SJSA1 (cell line): ENCODE results near the gene SORCS3. TPM values are rescaled to one million over a fixed set of nuclear protein-coding genes. Genes with fewer than 3 reads are reported as not detected.

Source experiments
- DNase-seq, 2 experiments: peaks; one replicate each; pipeline ENCODE4 v3.0.0-alpha.2; 2015 to 2020; ENCODE audit warnings: low spot score in 2 of 2, low read depth in 1 of 2
- H3K27ac ChIP-seq: fragments of 250-450 bp; sonication (Bioruptor Pico); 2 replicates; pipeline ENCODE4 v1.5.1; 2020; ENCODE audit warnings: mild to moderate bottlenecking, moderate library complexity
- H3K27me3 ChIP-seq: fragments of 250-450 bp; sonication (Bioruptor Pico); replicated peaks from 2 replicates; pipeline ENCODE4 v1.5.1; 2020; ENCODE audit warnings: mild to moderate bottlenecking, moderate library complexity
- H3K36me3 ChIP-seq: fragments of 250-450 bp; sonication (Bioruptor Pico); 2 replicates; pipeline ENCODE4 v1.5.1; 2020; ENCODE audit warnings: mild to moderate bottlenecking
- H3K4me1 ChIP-seq: fragments of 250-450 bp; sonication (Bioruptor Pico); replicated peaks from 2 replicates; pipeline ENCODE4 v1.6.1; 2021; ENCODE audit warnings: mild to moderate bottlenecking
- H3K4me3 ChIP-seq: fragments of 250-450 bp; sonication (Bioruptor Pico); 2 replicates; pipeline ENCODE4 v1.5.1; 2020; ENCODE audit warnings: mild to moderate bottlenecking
- H3K9me3 ChIP-seq: fragments of 250-450 bp; sonication (Bioruptor Pico); replicated peaks from 2 replicates; pipeline ENCODE4 v1.5.1; 2020; ENCODE audit warnings: mild to moderate bottlenecking
- total RNA-seq: library from RNA; depleted of rRNA; stranded (reverse); fragments of >200 nt; shearing (Covaris generic); gene quantifications from 2 replicates; pipeline ENCODE4 v1.2.3, GENCODE V29; 2014

SORCS3 gene
- total RNA-seq, 1 experiment from 2014 or later = not detected

DNA sequence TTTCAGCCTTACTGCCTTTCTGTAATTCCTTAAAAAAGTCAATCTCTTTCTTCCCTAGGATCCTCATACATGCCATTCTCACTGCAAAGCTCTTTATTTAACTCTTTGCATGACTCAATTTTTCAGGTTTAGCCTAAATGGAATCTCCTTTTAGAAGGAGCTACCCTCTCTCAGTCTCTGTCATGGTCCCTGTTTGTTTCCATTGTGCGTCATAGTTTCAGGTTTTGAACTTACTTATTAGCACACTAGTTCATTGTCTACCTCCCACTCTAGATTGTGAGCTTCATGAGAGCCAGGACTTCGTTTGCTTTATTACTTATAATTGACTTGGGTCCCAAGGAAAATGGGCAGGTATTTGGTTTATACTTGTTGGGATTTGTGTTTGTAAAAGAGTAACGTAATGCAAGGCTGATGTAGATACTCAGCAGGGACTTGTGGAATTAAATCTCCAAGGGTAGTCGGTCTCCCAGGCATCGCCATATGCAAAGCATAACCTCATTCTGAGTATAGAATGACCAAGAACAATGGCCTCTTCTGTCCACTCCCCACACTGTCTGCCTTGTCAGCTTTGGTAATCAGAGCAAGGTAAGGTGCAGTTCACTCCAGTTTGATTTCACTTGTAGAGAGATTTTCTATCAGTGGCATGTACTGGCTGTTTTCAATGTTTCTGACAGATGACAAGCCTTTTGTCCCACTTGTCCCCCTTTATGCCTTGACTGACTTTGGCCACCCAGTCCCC, 252.0 kb downstream of the SORCS3 start:
- Histone ChIP-seq H3K36me3 (no peaks in the 10 kb centered on the region), H3K9me3 (peaks cover 3% of the 10 kb centered on the region; the same call in 1 of the 2 replicates), H3K27ac (no peak overlapping the region), H3K27me3 (no peaks in the 10 kb centered on the region), H3K4me3 (no peak overlapping the region), H3K4me1 (no peaks in the 10 kb centered on the region)
- DNase-seq = no peak

DNA sequence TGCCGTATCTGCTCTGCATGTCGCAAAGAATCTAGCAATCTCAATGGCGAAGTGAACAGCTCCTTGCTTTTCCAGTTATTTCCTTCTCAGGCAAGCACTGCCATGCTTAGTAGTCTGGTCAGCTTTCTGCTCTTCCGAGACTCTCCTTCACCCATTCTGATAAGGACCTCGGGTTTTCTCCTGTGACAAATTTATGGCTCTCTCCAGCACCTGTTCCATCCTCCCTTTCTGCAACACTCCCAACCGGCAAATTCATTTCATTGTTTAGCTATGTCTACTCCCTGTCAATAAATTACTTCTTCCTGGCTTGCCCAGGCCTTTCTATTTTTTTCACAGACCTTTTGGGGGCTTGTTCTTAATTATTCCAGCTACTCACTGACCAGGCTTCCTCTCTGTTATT, 252.6 kb downstream of the SORCS3 start:
- no peaks in the 10 kb centered on the region for H3K36me3 ChIP-seq

DNA sequence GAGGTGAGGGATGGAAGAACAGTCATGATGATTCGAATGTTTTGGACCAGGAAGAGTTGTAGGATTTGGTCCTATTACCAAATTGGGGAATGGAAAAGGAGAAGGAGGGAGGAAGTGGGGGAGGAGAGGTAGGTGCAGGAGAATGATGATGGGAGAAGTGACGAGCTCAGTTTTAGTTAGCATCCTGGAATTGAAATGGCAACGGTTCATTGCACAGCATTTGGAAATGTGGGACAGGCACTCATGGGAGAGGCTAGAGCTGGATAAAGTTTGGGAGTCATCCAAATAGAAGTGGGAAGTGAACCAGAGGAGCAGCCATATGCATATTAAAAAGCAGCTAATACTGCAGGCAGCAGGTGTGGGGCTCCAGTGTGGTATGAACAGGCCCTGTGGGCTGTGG, 253.6 kb downstream of the SORCS3 start:
- no peak overlapping the region for H3K27ac ChIP-seq
- no peak for DNase-seq
- no peaks in the 10 kb centered on the region for H3K36me3 ChIP-seq
- H3K27me3 ChIP-seq = no peaks in the 10 kb centered on the region
- H3K4me3 ChIP-seq = no peak overlapping the region
- H3K4me1 ChIP-seq = no peaks in the 10 kb centered on the region
- peaks cover 3% of the 10 kb centered on the region; the same call in 1 of the 2 replicates for H3K9me3 ChIP-seq

More for the DNA sequence above, 252.6 kb downstream of the SORCS3 start:
- no peaks in the 10 kb centered on the region for H3K4me1 ChIP-seq
- no peaks in the 10 kb centered on the region for H3K27me3 ChIP-seq
- no peak overlapping the region for H3K27ac ChIP-seq
- H3K4me3 ChIP-seq = no peak overlapping the region
- DNase-seq = no peak
- peaks cover 3% of the 10 kb centered on the region; the same call in 1 of the 2 replicates for H3K9me3 ChIP-seq

DNA sequence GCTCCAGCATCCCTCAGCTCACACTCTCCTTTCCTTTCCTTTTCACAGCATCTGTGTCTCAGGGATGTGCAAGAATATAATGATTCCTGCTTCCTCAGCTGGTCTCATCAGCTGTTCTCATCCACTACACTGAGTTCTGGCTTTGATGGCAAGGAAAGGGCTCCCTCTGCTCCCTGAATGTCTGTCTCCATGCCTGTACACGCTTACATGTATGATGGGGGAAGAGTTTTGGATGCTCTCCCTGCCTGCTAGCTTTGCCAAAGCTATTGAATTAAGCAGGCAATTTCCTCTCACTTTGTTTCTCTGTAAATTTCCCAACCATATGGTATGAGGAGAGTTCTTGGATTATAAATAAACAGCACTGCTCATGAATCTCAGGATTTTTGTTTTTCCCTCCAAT, 254.5 kb downstream of the SORCS3 start:
- Histone ChIP-seq H3K27me3 (no peaks in the 10 kb centered on the region), H3K36me3 (no peaks in the 10 kb centered on the region), H3K4me3 (no peak overlapping the region), H3K9me3 (peaks cover 3% of the 10 kb centered on the region; the same call in 1 of the 2 replicates), H3K27ac (no peak overlapping the region), H3K4me1 (no peaks in the 10 kb centered on the region)
- no peak for DNase-seq

DNA sequence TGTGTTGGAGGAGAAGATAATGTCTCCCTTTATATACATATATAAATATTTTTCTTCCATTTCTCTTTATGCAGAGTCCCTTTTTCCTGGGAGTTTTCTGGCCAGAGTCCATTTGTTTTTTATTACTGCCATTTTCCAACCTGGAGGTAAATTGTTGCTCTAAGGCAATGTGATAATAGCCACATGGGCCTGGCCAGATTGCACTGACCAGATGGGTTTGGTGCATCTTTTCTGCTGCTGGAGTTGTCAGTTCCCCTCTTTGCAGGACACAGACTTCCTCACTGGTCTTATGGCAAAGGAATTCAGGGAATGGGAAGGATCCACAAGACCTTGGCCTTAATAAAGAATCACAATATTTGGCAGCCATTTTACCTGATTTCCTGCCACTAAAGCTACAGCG, 254.9 kb downstream of the SORCS3 start:
- no peak for DNase-seq
- H3K36me3 ChIP-seq = no peaks in the 10 kb centered on the region
- H3K4me1 ChIP-seq = no peaks in the 10 kb centered on the region
- no peak overlapping the region for H3K4me3 ChIP-seq
- H3K27ac ChIP-seq = no peak overlapping the region
- H3K9me3 ChIP-seq = peaks cover 3% of the 10 kb centered on the region; the same call in 1 of the 2 replicates
- no peaks in the 10 kb centered on the region for H3K27me3 ChIP-seq

DNA sequence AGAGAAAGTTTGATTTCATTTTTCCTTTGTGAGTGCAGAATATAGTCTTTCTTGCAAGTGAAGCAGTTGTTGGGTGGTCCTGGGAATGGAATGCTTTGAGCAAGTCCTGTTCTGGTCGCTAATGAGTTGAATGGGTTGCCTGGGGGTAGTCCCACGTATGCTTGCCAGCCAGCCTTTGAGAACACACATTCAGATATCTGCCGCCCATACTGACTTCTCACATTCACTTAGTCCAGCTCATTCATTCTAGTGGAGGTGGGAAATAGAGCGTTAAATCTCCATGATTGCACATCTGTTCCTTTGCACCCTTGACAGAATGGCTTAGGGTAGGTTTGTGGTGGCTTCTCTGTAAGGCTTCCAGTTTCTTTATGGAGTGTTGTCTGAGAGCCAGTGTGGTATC, 256.6 kb downstream of the SORCS3 start:
- Histone ChIP-seq H3K36me3 (no peaks in the 10 kb centered on the region), H3K4me3 (no peak overlapping the region), H3K9me3 (no peaks in the 10 kb centered on the region; the same call in none of the 2 replicates), H3K27me3 (no peaks in the 10 kb centered on the region), H3K4me1 (no peaks in the 10 kb centered on the region), H3K27ac (no peak overlapping the region)
- no peak for DNase-seq

DNA sequence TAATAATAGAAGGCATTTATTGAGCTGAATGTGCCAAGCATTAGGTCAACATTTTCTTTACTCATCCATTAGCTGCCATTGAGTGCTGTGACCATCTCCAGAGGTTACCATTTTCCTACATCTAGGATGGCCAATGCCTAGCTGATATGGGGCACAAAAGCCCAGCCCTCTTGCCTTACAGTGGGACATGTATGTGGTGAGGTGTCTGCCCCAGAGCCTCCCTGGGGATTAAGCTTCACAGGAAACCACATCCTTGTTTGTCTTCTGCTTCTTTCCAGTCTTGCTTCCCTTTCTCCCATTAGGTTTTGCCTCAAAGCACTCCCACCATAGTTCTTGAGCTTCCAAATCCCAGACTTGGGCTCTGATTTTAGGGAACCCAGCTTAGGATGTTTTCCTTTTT, 258.7 kb downstream of the SORCS3 start:
- Histone ChIP-seq H3K4me1 (no peaks in the 10 kb centered on the region), H3K27ac (no peak overlapping the region), H3K36me3 (no peaks in the 10 kb centered on the region), H3K4me3 (no peak overlapping the region), H3K27me3 (no peaks in the 10 kb centered on the region), H3K9me3 (no peaks in the 10 kb centered on the region; the same call in 1 of the 2 replicates)
- no peak for DNase-seq

DNA sequence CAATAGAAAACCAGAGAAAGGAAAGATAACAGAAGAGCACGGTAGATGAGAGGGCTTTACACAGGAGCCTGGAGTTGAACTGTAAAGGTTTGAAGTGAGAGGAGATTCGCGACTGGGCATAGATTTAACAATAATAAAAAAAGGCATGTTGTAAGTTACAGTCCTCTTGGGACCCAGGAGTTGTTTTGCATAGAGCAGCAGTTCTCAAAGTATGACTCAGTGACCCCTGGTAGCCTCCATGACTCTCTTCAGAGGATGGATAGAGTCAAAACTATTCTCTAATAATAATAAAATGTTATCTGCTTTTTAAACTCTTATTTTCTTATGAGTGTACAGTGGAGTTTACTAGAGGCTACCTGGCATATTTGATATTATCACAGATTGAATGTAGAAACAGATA, 262.3 kb downstream of the SORCS3 start:
- H3K4me3 ChIP-seq = no peak overlapping the region
- no peaks in the 10 kb centered on the region for H3K36me3 ChIP-seq
- H3K27ac ChIP-seq = no peak overlapping the region
- H3K4me1 ChIP-seq = no peaks in the 10 kb centered on the region
- DNase-seq = no peak
- H3K27me3 ChIP-seq = no peaks in the 10 kb centered on the region
- H3K9me3 ChIP-seq = no peaks in the 10 kb centered on the region; the same call in 1 of the 2 replicates

DNA sequence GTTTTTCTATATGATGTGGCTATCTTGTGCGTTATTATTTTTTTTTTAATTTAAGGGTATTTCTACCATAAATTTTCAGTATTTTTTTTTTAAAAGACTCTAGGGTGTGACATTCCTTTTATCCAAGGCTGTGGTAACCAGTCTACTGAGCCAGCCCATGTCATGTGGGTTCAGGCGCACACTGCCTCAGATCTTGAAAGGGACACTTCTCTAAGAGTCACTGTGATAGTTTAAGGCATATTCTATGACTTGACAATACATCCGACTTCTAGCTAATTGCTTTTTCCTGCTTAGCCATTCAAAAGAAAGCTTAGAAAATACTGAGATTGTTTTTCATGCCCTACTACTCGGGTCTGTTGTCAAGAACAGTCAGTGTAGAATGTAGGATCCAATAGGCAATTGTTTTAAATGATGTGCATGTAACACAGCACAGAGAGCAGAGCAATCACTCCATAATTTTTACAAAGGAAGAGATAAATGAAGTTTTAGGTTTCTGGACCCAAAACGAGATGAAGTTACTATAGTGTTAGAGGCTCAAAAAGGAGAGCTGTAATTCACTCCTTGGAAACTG, 263.7 kb downstream of the SORCS3 start:
- Histone ChIP-seq H3K9me3 (no peaks in the 10 kb centered on the region; the same call in 1 of the 2 replicates), H3K36me3 (no peaks in the 10 kb centered on the region), H3K27me3 (no peaks in the 10 kb centered on the region), H3K27ac (no peak overlapping the region), H3K4me1 (no peaks in the 10 kb centered on the region), H3K4me3 (no peak overlapping the region)
- no peak for DNase-seq

DNA sequence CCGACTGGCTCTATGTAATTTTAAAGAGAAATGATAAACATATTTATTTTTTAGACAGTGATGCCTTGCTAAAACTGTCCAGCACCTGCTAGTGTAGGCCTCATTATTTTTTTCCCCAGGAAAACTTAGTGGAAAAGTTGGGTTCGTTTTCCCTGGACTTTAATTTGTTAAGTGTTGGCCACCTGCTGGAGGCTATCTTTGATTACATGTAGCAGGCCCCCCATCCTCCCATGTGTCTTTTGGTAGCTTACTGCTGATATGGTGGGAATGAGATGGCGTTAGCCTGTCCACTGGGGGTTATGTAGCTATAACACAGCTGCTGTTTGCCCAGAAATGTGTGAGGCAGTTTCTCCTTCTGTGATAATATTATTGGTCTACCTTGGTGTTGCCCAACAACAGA, 265.0 kb downstream of the SORCS3 start:
- Histone ChIP-seq H3K9me3 (no peaks in the 10 kb centered on the region; the same call in 1 of the 2 replicates), H3K27ac (no peak overlapping the region)
- DNase-seq = no peak

DNA sequence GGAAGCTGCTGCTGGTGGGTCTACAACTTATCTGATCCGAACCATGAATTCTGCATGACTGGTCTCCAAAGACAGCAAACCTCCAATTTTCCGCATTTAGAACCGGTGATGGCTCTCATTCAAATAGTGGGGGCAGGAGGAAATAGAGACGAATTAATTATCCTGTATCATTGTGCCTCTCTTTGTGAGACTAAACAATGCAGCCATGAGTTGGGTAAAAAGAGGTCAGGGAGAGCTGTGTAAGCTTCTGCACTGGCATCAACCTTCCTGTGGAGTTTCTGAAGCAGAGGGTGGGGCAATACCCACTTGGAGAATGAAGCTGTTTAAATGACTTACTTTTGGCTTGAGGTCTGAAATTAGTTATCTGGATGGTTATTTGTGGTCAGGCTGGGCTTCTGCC, 266.4 kb downstream of the SORCS3 start:
- no peaks in the 10 kb centered on the region for H3K36me3 ChIP-seq
- no peaks in the 10 kb centered on the region for H3K27me3 ChIP-seq
- H3K4me1 ChIP-seq = no peaks in the 10 kb centered on the region
- H3K27ac ChIP-seq = no peak overlapping the region
- no peaks in the 10 kb centered on the region for H3K9me3 ChIP-seq
- H3K4me3 ChIP-seq = no peak overlapping the region
- no peak for DNase-seq

More for the DNA sequence above, 265.0 kb downstream of the SORCS3 start:
- H3K4me1 ChIP-seq = no peaks in the 10 kb centered on the region
- H3K27me3 ChIP-seq = no peaks in the 10 kb centered on the region
- H3K36me3 ChIP-seq = no peaks in the 10 kb centered on the region
- H3K4me3 ChIP-seq = no peak overlapping the region

DNA sequence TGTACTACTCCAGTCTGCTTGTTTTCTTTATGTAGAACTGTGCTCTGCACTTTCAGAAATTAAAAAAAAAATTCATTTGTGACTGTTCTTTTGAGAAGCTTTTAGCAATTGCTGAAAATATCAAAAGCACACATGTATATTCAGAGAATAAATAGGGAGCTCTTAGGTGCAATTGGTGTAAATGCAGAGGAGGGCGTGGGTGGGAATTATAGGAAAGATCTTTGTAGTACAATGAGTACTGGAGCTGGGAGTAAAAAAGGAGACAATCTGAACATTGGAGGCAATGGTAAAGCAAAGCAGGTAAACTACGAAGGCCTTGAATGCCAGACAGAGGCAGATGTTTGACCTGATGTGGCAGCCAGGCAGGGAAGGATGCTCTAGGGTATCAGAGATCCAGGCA, 267.5 kb downstream of the SORCS3 start:
- Histone ChIP-seq H3K36me3 (no peaks in the 10 kb centered on the region), H3K9me3 (no peaks in the 10 kb centered on the region), H3K27me3 (no peaks in the 10 kb centered on the region), H3K4me3 (no peak overlapping the region), H3K27ac (no peak overlapping the region), H3K4me1 (no peaks in the 10 kb centered on the region)
- DNase-seq = no peak

DNA sequence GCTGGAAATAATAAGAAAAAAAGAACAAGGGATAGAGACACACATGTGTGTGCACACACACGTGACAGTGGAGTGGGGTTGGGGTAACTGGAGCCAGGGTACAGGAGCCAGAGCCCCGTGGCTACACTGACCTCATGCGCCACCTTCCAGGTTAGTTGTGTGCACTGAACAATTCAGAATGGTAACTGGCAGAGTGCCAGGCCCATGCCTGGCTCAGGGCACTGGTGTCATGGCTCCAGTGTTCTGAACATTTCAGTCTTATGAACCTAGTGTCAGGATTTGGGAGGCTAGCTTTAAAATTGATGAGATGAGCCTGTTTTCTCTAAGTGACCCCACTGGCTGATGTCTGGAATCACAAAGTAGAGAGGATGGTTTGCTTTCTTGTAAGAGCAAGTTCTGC, 269.6 kb downstream of the SORCS3 start:
- no peaks in the 10 kb centered on the region for H3K9me3 ChIP-seq
- no peak overlapping the region for H3K4me3 ChIP-seq
- H3K36me3 ChIP-seq = no peaks in the 10 kb centered on the region
- H3K4me1 ChIP-seq = no peaks in the 10 kb centered on the region
- H3K27me3 ChIP-seq = no peaks in the 10 kb centered on the region
- H3K27ac ChIP-seq = no peak overlapping the region
- no peak for DNase-seq

DNA sequence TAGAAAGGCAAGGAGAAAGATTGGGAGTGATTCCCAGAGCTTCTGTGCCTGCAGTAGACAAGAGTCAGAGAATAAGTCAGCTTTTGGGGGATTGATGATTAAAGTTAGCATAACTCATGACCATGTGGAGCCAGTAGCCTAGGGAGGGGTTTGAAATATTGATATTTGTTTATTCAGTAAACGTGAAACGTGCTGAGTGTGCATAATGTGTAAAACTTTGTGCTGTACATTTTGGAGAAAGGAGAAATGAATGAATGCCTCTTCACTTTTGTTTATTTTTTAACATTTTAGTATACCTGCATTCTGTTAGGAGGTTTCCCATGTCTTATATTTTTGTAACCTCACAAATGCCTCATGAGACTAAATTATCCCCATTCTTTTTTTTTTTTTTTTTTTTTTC, 272.3 kb downstream of the SORCS3 start:
- H3K36me3 ChIP-seq = no peaks in the 10 kb centered on the region
- H3K9me3 ChIP-seq = no peaks in the 10 kb centered on the region
- H3K27ac ChIP-seq = no peak overlapping the region
- no peak for DNase-seq
- no peak overlapping the region for H3K4me3 ChIP-seq
- no peaks in the 10 kb centered on the region for H3K27me3 ChIP-seq
- no peaks in the 10 kb centered on the region for H3K4me1 ChIP-seq
